KOPT-K1 (cell line): Measurements from ENCODE around the gene DET1.
"Not testable (repeated sequence)": the region's sequence is repeated elsewhere in the genome, so short reads cannot be mapped to it uniquely, and the experiment has no call there.

Experiments
- H3K27ac ChIP-seq: fragments of 200-600 bp; sonication (generic); 2 replicates; pipeline ENCODE4 v1.5.1; 2016; ENCODE audit warnings: antibody characterized with exemption, mild to moderate bottlenecking, low read depth, low read length; ENCODE audit not compliant: poor library complexity, severe bottlenecking
- H3K36me3 ChIP-seq: fragments of 200-600 bp; sonication (generic); 2 replicates; pipeline ENCODE4 v1.5.1; 2017; ENCODE audit warnings: antibody characterized with exemption, mild to moderate bottlenecking, low read length, moderate library complexity; ENCODE audit not compliant: insufficient read depth
- H3K9me3 ChIP-seq: fragments of 200-600 bp; sonication (generic); 2 replicates; pipeline ENCODE4 v1.5.1; 2017; ENCODE audit warnings: antibody characterized with exemption, low read length, mild to moderate bottlenecking; ENCODE audit not compliant: insufficient read depth, poor library complexity, severe bottlenecking

Gene DET1

DNA sequence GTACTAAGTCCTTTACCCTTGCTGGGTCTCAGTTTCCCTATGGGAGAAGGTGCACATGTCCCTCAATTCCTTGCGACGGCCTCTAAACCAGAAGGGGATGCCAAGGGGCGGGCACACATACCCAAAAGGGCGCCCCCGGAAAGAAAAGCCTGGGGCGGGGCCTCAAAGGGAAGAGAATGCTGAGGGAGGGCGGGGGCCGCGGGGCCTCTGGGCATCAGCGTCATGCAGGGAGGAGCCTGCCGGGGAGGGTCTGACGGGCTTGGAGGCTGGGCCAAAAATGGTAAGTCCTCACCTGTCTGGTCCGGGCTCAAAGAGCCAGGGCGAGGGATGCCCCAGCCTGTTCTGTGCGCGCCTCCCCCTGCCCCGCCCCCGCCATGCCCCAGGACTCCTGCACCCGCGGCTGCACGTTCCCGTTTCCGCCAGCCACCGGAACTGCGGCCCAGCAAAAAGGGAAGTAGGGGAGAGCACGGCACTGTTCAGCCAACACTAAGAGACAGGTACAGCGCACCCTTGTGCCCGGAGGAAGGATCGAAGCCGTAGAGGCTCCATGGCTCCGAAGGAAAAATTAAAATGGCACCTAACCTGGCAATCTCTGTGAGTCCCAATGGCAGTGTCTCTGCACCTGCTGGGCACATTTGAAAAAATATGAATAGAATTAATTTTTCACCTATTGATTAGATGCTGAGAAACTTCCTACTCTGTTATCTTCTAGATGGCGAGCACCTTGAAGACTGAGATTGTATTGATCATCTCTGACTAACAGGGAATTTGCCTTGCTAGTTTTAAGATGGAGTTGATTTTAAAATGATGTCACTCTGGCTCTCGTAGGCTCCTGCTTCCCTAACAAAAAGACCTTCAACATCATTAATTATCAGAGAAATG, at the start of gene DET1:
Gene DET1, minus strand, starts transcription at position 434 of the 882 bp plus-strand sequence. CDS start 14,976 bp downstream, outside the sequence.
- H3K27ac ChIP-seq, result peak within 1 kb of the TSS; percentile 62
- H3K36me3 ChIP-seq, result no peaks in the 10 kb centered on the region
- no peaks in the 10 kb centered on the region for H3K9me3 ChIP-seq

DNA sequence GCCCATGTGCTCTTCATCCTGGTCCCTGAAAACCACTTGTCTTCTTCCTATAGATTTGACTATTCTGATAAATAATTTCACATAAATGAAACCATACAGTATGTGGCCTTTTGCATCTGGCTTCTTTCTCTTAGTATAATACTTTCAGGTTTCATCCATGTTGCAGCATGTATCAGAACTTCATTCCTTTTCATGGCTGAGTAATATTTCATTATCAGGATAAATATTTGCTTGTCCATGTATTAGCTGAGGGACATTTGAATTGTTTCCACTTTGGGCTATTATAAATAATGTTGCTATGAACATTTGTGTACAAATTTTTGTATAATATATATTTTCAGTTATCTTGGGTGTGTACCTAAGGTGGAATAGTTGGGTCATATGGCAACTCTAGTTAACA, 44.9 kb upstream of the DET1 start:
- no peaks in the 10 kb centered on the region for H3K9me3 ChIP-seq
- no peak overlapping the region for H3K27ac ChIP-seq
- no peaks in the 10 kb centered on the region for H3K36me3 ChIP-seq

DNA sequence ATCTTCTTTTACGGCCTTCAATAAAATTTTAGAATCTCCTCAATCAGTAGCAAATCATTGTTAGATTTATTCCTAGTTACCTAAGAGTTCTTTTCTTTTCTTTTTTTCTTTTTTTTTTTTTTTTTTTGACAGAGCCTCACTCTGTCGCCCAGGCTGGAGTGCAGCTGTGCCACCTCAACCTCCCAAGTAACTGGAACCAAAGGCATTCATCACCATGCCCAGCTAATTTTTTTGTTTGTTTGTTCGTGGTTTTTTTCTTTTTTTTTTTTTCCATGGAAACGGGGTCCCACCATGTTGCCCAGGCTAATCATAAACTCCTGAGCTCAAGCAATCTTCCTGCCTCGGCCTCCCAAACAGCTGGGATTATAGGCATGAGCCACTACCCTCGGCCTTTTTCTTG, 44.3 kb upstream of the DET1 start:
- Histone ChIP-seq H3K9me3 (no peaks in the 10 kb centered on the region), H3K27ac (no peak overlapping the region), H3K36me3 (no peaks in the 10 kb centered on the region)

DNA sequence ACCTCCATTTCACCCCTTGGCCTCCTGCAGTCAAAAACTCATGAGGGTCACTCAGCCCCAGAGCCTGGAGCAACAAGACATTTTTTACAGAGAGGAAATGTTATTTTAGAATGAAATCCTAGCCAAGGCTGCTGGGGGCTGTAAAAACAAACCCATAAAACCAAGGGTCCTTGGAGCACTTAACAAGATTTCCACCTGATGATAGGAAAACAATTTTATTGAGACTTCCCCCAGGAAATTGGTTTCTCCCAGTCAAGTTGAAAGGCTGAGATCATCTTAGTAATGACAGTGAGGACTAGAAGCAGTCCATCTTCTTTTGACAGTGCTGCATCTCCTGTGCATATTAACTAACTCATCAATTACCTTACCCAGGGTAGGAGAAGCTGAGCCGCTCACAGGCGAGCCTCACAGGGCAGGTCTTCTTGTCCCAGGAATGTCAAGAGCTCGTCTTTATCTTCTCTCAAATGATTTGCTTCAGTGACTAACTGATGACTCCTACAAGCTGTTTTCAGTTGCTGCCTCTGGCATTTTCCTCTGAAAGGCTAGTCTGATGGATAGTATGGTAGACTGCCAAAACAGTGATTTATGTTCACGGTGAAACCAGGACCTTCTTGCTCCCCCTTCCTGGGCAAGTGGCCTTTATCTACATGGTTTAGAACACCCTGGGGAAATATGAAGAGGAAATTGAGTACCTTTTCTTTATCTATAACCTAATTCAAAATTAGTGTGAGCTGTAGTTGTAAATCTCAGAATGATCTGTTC, 40.1 kb upstream of the DET1 start:
- Histone ChIP-seq H3K27ac (no peak overlapping the region), H3K9me3 (no peaks in the 10 kb centered on the region), H3K36me3 (no peaks in the 10 kb centered on the region)

DNA sequence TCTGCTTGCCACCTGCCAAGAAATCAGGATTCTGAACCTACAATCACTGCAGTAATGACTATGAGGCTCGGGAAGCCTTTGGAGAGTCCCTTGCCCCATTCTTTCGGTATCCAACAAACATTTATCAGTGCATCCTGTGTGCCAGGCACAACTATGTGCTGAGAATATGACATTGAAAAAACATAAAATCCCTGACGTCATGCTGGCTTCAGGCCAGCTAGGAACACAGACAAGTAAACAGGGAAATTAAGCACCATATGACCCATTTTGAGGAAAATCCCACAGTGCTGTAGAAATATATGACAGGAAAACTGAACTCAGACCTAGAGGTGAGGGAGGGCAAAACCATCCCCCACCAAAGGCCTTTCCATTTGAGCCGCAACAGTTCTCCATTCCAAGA, 34.1 kb upstream of the DET1 start:
- H3K27ac ChIP-seq, result no peak overlapping the region
- no peaks in the 10 kb centered on the region for H3K36me3 ChIP-seq
- H3K9me3 ChIP-seq, result no peaks in the 10 kb centered on the region

DNA sequence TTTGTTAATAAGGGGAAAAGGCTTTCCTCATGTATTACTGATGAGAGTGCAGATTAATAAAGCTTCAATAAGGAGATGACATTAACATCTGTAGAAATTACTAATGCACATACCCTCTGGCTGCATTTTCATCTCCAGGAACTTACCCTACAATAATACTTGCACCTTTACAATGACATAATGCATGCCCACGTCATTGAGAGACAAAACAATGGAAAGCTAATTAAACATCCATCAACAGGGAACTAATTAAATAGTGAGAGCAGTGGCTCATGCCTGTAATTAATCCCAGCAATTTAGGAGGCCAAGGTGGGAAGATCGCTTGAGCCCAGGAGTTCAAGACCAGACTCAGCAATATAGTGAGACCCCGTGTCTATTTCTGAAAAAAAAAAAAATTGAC, 32.8 kb upstream of the DET1 start:
- H3K9me3 ChIP-seq, result no peaks in the 10 kb centered on the region
- no peak overlapping the region for H3K27ac ChIP-seq
- no peaks in the 10 kb centered on the region for H3K36me3 ChIP-seq

DNA sequence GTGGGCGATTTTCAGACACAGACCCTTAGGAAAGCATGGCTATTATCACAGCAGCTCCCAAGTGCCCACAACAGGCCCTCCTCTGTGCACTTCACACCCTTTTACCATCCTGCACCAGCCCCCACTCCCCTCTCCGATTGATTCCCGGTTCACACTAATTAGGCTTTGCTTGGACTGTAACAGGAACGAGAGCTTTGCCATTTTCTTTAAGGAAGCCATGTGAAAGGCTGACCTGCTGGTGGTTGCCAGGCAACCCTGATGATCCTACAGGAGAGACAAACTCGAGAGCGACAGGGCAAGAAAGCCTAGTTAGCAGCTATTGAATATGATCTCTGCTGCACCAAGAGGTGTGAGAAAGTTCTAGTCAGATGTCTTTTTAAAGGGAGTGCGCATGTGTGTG, 28.2 kb upstream of the DET1 start:
- Histone ChIP-seq H3K27ac (no peak overlapping the region), H3K36me3 (no peaks in the 10 kb centered on the region), H3K9me3 (no peaks in the 10 kb centered on the region)

DNA sequence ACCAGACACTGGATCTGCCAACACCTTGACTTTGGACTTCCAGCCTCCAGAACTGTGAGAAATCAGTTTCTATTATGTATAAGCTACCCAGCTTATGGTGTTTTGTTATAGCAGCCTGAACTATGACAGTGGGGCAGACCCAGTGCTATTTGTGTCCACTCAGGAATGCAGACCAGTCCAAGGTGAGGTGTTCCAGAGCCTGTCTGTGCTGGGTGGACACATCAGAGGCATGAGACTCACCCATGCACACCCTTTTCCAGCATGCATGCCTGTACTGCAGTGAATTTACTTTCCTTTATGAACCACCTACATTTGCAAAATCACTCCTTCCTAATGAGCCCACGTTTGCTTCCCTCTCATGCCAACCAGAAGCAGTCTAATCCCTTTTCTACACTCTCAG, 27.6 kb upstream of the DET1 start:
- Histone ChIP-seq H3K36me3 (no peaks in the 10 kb centered on the region), H3K9me3 (no peaks in the 10 kb centered on the region), H3K27ac (no peak overlapping the region)

DNA sequence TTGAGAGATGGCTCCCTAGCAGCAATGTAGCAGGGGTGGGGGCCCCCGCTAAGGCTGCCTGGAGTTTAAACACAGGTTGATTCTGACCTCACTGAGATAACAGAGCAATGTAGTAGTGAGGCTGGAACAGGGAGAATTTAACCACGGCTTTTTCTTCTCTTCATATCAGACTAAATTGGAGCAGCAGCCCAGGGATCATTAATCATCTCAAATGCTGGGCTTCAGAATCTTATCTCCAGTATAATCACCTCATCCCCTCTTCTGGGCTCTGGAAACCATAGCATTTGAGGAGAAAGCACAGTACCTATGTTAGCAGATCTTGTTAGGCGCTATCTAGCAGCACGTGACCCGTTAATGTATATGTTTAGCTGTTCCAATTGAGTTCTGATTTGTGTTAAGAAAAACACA, 25.4 kb upstream of the DET1 start:
- Histone ChIP-seq H3K9me3 (no peaks in the 10 kb centered on the region), H3K36me3 (no peaks in the 10 kb centered on the region), H3K27ac (no peak overlapping the region)

DNA sequence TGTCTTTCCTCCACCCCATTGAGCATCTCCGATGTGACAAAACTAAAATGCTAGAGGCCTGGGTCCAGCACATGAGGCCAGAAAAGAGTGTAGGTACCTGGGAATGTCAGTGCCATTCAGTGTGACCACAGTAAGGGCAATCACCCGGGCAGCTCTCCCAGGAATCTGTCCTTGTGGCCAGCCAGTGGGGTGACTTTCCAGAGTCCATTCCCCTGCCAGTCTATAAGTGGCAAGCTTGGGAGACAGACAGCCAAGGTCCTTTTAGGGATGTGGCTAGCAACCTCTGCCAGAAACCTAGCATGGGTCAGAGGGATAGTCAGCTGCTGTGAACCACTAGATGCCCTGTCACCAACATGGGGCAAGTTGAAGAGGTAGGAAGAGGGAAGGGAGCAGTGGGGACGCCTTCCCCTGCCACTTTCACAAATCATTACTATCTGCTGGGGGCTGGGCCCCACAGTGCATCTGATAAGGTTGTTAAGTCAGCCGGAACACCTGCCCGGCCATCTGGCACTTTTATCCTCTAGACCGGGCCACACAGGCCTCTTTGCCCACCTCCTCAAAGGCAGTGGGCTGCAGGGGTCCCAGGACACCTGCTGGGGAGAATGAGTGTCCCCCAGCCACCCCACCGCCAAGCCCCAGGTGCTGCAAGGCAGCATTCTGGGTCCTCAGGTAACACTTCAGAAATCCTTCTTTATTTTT, 24.8 kb upstream of the DET1 start:
- H3K9me3 ChIP-seq, result no peaks in the 10 kb centered on the region
- H3K27ac ChIP-seq, result no peak overlapping the region
- H3K36me3 ChIP-seq, result no peaks in the 10 kb centered on the region

DNA sequence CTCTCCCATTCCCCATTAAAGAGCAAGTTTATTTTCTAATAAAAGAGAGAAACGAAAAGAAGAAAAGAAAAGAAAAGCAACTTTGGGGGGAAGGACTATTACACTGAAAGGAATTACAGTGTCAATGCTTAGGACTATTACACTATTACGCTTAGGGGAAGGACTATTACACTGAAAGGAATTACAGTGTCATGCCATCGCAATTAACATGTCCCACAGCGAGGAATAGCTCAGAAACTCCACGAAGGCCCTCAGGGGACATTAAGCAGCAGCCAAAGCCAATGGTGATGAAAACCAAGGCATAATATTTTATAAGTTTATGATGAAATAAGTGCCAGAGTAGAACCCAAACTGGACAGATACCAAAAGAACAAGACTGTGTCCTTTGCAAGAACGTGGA, 22.1 kb upstream of the DET1 start:
- Histone ChIP-seq H3K27ac (no peak overlapping the region), H3K9me3 (no peaks in the 10 kb centered on the region), H3K36me3 (no peaks in the 10 kb centered on the region)

DNA sequence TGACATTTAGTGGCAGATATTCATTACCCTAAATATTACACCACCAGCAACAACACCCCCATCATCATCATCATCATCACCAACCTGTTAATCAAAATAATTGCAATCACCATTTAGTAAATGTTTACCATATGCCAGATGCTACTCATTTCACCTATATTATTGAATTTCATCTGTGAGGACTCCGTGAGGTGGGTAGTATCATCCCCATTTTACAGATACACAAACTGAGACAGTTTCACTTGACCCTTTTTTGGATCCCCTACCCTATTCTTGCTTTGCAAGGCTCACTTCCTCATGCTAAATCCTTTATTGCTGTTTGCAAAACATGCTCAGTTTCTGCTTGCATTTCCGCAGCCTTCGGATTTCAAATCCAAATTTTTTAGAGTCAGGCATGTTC, 18.3 kb upstream of the DET1 start:
- Histone ChIP-seq H3K36me3 (no peaks in the 10 kb centered on the region), H3K27ac (no peak overlapping the region), H3K9me3 (no peaks in the 10 kb centered on the region)

DNA sequence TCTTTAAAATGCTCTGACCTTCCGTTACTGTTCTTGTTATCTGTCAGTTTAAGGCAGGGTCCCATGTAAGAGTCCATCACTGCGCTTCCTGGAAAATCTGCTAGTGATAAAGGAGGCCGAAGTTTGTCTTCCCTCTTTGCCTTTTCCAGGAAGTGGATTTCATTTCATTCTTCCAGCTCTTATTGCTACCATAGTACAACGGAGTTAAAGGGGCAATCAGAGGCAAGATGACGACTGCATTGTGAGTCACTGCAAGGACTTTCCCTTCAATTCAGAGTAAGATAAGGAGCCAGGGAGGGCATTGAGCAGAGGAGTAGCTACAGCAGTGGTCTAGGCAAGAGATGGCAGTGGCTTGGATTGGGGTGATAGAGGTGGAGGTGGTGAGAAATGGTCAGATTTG, 17.2 kb upstream of the DET1 start:
- H3K27ac ChIP-seq, result no peak overlapping the region
- H3K9me3 ChIP-seq, result no peaks in the 10 kb centered on the region
- H3K36me3 ChIP-seq, result no peaks in the 10 kb centered on the region

DNA sequence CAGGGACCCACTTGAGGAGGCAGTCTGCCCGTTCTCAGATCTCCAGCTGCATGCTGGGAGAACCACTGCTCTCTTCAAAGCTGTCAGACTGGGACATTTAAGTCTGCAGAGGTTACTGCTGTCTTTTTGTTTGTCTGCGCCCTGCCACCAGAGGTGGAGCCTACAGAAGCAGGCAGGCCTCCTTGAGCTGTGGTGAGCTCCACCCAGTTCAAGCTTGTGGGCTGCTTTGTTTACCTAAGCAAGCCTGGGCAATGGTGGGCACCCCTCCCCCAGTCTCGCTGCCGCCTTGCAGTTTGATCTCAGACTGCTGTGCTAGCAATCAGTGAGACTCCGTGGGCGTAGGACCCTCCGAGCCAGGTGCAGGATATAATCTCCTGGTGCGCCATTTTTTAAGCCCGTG, 13.1 kb upstream of the DET1 start:
- not testable (repeated sequence) for H3K9me3 ChIP-seq, H3K27ac ChIP-seq, H3K36me3 ChIP-seq

DNA sequence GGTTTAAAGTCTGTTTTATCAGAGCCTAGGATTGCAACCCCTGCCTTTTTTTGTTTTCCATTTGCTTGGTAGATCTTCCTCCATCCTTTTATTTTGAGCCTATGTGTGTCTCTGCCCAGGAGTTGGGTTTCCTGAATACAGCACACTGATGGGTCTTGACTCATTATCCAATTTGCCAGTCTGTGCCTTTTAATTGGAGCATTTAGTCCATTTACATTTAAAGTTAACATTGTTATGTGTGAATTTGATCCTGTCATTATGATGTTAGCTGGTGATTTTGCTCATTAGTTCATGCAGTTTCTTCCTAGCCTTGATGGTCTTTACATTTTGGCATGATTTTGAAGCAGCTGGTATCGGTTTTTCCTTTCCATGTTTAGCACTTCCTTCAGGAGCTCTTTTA, 11.5 kb upstream of the DET1 start:
- not testable (repeated sequence) for H3K36me3 ChIP-seq, H3K9me3 ChIP-seq, H3K27ac ChIP-seq
